Neural crest cell (in vitro differentiated cells): ENCODE results near the gene CCNL1. TPM values are rescaled to one million over a fixed set of nuclear protein-coding genes. Genes with fewer than 3 reads are reported as not detected.
"Not testable (repeated sequence)": the region's sequence is repeated elsewhere in the genome, so short reads cannot be mapped to it uniquely, and the experiment has no call there.

Experiments
- DNase-seq: peaks from one replicate; pipeline ENCODE4 v3.0.0; 2021; ENCODE audit warnings: low read depth, mixed read lengths, low spot score
- H3K27ac Mint-ChIP-seq: one replicate; pipeline ENCODE4 v1.8.0; 2021; ENCODE audit warnings: mild to moderate bottlenecking, mixed read lengths; ENCODE audit not compliant: unreplicated experiment
- H3K27me3 Mint-ChIP-seq: 2 replicates; pipeline ENCODE4 v1.8.0; 2021; ENCODE audit warnings: low read depth, mild to moderate bottlenecking, mixed read lengths
- H3K36me3 Mint-ChIP-seq: 2 replicates; pipeline ENCODE4 v1.8.0; 2021; ENCODE audit warnings: low read depth, mild to moderate bottlenecking, mixed read lengths
- H3K4me1 Mint-ChIP-seq: 2 replicates; pipeline ENCODE4 v1.8.0; 2021; ENCODE audit warnings: mixed read lengths
- H3K4me3 Mint-ChIP-seq: one replicate; pipeline ENCODE4 v1.8.0; 2021; ENCODE audit warnings: mild to moderate bottlenecking, mixed read lengths
- H3K9me3 Mint-ChIP-seq: 2 replicates; pipeline ENCODE4 v1.8.0; 2021; ENCODE audit warnings: mixed read lengths
- total RNA-seq: library from RNA; stranded (reverse); gene quantifications from 2 replicates; pipeline ENCODE4 v1.2.1, GENCODE V29; 2021
- TF ChIP-seq, protein P1 (sequence below): fragments of 200-600 bp; sonication (generic); conservative IDR thresholded peaks from 2 replicates; pipeline ENCODE4 v1.5.0; 2021; ENCODE audit warnings: antibody characterized with exemption, mild to moderate bottlenecking

The CCNL1 gene
- total RNA-seq, 1 donor from 2014 or later = 127 TPM

GRCh38 chr3:157107037-157107436 lies 52.9 kb downstream of the CCNL1 start:
- TF ChIP-seq, protein P1, sequence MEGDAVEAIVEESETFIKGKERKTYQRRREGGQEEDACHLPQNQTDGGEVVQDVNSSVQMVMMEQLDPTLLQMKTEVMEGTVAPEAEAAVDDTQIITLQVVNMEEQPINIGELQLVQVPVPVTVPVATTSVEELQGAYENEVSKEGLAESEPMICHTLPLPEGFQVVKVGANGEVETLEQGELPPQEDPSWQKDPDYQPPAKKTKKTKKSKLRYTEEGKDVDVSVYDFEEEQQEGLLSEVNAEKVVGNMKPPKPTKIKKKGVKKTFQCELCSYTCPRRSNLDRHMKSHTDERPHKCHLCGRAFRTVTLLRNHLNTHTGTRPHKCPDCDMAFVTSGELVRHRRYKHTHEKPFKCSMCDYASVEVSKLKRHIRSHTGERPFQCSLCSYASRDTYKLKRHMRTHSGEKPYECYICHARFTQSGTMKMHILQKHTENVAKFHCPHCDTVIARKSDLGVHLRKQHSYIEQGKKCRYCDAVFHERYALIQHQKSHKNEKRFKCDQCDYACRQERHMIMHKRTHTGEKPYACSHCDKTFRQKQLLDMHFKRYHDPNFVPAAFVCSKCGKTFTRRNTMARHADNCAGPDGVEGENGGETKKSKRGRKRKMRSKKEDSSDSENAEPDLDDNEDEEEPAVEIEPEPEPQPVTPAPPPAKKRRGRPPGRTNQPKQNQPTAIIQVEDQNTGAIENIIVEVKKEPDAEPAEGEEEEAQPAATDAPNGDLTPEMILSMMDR = no peak
- Mint-ChIP-seq H3K27me3 (no peaks in the 10 kb centered on the region), H3K4me3 (no peak overlapping the region), H3K36me3 (no peaks in the 10 kb centered on the region), H3K9me3 (no peaks in the 10 kb centered on the region), H3K4me1 (peaks cover 21% of the 10 kb centered on the region), H3K27ac (peak overlapping the region; percentile 70)
- DNase-seq = no peak

GRCh38 chr3:157104928-157105652 lies 54.9 kb downstream of the CCNL1 start:
- Mint-ChIP-seq H3K9me3 (no peaks in the 10 kb centered on the region), H3K4me1 (peaks cover 21% of the 10 kb centered on the region), H3K4me3 (no peak overlapping the region), H3K36me3 (no peaks in the 10 kb centered on the region), H3K27me3 (no peaks in the 10 kb centered on the region), H3K27ac (peak overlapping the region; percentile 32)
- TF ChIP-seq, protein P1 = no peak
- DNase-seq = no peak

DNA sequence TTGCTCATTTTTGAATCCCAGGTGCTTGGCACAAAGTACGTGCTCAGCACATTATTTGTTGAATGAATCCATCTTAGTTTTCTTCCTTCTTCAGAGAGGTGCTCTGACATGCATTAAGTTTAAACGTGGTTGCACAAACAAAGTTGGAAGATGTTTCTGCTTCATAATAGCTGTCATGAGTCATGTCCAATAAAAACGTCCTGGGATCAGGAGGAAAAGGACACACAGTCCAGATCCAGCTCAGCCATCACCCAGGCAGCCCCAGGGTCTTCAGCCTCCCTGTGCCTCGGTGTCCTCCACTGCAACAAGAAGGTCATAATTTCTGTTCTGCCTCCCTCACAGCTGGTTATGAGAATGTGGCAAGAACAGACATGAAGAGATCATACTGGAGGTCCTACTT lies 55.4 kb downstream of the CCNL1 start:
- Mint-ChIP-seq H3K4me1 (peaks cover 21% of the 10 kb centered on the region), H3K4me3 (no peak overlapping the region), H3K36me3 (no peaks in the 10 kb centered on the region), H3K27me3 (no peaks in the 10 kb centered on the region), H3K9me3 (no peaks in the 10 kb centered on the region), H3K27ac (no peak overlapping the region)
- no peak for DNase-seq
- TF ChIP-seq, protein P1 = no peak

GRCh38 chr3:157103860-157104259 lies 56.1 kb downstream of the CCNL1 start:
- Mint-ChIP-seq H3K36me3 (no peaks in the 10 kb centered on the region), H3K4me1 (peaks cover 21% of the 10 kb centered on the region), H3K27me3 (no peaks in the 10 kb centered on the region), H3K9me3 (no peaks in the 10 kb centered on the region), H3K27ac (no peak overlapping the region), H3K4me3 (no peak overlapping the region)
- no peak for DNase-seq
- TF ChIP-seq, protein P1 = no peak

DNA sequence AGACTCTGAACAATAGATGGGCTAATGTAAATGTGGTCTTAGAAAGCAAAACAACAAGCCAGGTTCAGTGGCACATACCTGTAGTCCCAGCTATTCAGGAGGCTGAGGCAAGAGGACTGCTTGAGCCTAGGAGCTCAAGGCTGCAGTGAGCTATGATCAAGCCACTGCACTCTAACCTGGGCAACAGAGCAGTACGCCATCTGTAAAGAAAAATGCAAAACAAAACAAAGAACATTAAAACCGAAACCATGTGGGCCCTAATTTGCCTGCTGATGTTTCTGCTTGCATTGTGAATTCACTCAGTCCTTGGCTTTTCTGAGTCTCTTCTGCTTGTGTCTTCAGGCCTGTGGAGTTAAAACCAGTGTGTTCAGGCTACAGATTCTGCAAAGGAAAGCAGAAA lies 56.7 kb downstream of the CCNL1 start:
- H3K4me1 Mint-ChIP-seq = peaks cover 21% of the 10 kb centered on the region
- H3K27me3 Mint-ChIP-seq = no peaks in the 10 kb centered on the region
- H3K36me3 Mint-ChIP-seq = no peaks in the 10 kb centered on the region
- no peak overlapping the region for H3K4me3 Mint-ChIP-seq
- no peak overlapping the region for H3K27ac Mint-ChIP-seq
- no peaks in the 10 kb centered on the region for H3K9me3 Mint-ChIP-seq
- DNase-seq = no peak
- TF ChIP-seq, protein P1 = no peak

DNA sequence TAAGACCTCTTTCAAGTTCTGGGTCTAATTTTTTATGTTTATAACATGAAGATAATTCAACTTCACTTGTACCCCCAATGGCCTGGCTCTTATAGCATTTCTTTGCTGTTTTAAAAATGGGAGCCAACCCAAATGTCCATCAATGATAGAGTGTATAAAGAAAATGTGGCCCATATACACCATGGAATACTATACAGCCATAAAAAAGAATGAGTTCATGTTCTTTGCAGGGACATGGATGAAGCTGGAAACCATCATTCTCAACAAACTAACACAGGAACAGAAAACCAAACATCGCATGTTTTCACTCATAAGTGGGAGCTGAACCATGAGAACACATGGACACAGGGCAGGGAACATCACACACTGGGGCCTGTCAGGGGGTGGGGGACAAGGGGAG lies 57.4 kb downstream of the CCNL1 start:
- DNase-seq, H3K36me3 Mint-ChIP-seq, H3K27ac Mint-ChIP-seq, H3K27me3 Mint-ChIP-seq, H3K9me3 Mint-ChIP-seq, H3K4me3 Mint-ChIP-seq: not testable (repeated sequence)
- peaks cover 21% of the 10 kb centered on the region for H3K4me1 Mint-ChIP-seq
